H1 (cell line): ENCODE measurements around the gene SLC24A3. TPM values are rescaled to one million over a fixed set of nuclear protein-coding genes. Genes with fewer than 3 reads are reported as not detected.

Experiments used
- BACH1 ChIP-seq: IDR thresholded peaks from 2 replicates; pipeline ENCODE4 v1.6.1; 2012; ENCODE audit warnings: low read length, improper control_type of control experiment
- BRCA1 ChIP-seq: IDR thresholded peaks from 2 replicates; pipeline ENCODE4 v1.6.1; 2012; ENCODE audit warnings: low read depth, low read length, improper control_type of control experiment
- CBX5 ChIP-seq: fragments of 300-800, 300-1000 bp; sonication (generic); IDR thresholded peaks from 2 replicates; pipeline ENCODE4 v1.7.1; 2016; ENCODE audit warnings: antibody characterized with exemption, low read length, low read depth
- CREB1 ChIP-seq: IDR thresholded peaks from 2 replicates; pipeline ENCODE4 v1.6.1; 2012; ENCODE audit warnings: inconsistent platforms
- EGR1 ChIP-seq: IDR thresholded peaks from 2 replicates; pipeline ENCODE4 v1.6.1; 2011; ENCODE audit warnings: low read depth, low read length, borderline replicate concordance
- FOSL1 ChIP-seq: IDR thresholded peaks from 2 replicates; pipeline ENCODE4 v1.6.1; 2011; ENCODE audit warnings: mild to moderate bottlenecking, low read depth, low read length, moderate library complexity; ENCODE audit not compliant: insufficient read depth
- GTF2F1 ChIP-seq: IDR thresholded peaks from 2 replicates; pipeline ENCODE4 v1.6.1; 2012; ENCODE audit warnings: low read depth, low read length, improper control_type of control experiment, borderline replicate concordance
- HDAC2 ChIP-seq, 2 experiments: fragments of 300-600 bp in 1 of 2; sonication (generic) in 1 of 2; IDR thresholded peaks; 2 replicates each; pipeline ENCODE4 v1.6.1; 2011 to 2012; ENCODE audit warnings: low read depth in 2 of 2, low read length in 2 of 2, mild to moderate bottlenecking in 2 of 2, moderate library complexity in 2 of 2, borderline replicate concordance in 1 of 2, inconsistent platforms in 1 of 2
- KDM4A ChIP-seq: IDR thresholded peaks from one replicate; pipeline ENCODE4 v1.7.1; 2012; ENCODE audit warnings: low read depth, mild to moderate bottlenecking, moderate library complexity, low read length, inconsistent platforms; ENCODE audit not compliant: severe bottlenecking
- PHF8 ChIP-seq: fragments of 200-600 bp; sonication (generic); conservative IDR thresholded peaks from 2 replicates; pipeline ENCODE4 v1.7.1; 2012; ENCODE audit warnings: low read depth, mild to moderate bottlenecking, inconsistent platforms, low read length, moderate library complexity
- RAD21 ChIP-seq, 2 experiments: IDR thresholded peaks in 1 of 2; conservative IDR thresholded peaks in 1 of 2; 2 replicates each; pipeline ENCODE4 v1.6.1; 2011; ENCODE audit warnings: low read depth in 2 of 2, low read length in 2 of 2, improper control_type of control experiment in 1 of 2, inconsistent platforms in 1 of 2, mild to moderate bottlenecking in 1 of 2, moderate library complexity in 1 of 2
- SIN3A ChIP-seq, 2 experiments: IDR thresholded peaks in 1 of 2; conservative IDR thresholded peaks in 1 of 2; 2 replicates each; pipeline ENCODE4 v1.6.1; 2011 to 2012; ENCODE audit warnings: low read length in 2 of 2, improper control_type of control experiment in 1 of 2, low read depth in 1 of 2, mild to moderate bottlenecking in 1 of 2
- SP1 ChIP-seq: IDR thresholded peaks from 2 replicates; pipeline ENCODE4 v1.6.1; 2011; ENCODE audit warnings: low read depth, low read length
- TAF1 ChIP-seq: IDR thresholded peaks from 2 replicates; pipeline ENCODE4 v1.6.1; 2011; ENCODE audit warnings: mild to moderate bottlenecking, low read depth, low read length
- ZNF274 ChIP-seq: IDR thresholded peaks from 2 replicates; pipeline ENCODE4 v1.7.0; 2012; ENCODE audit warnings: low read length, borderline replicate concordance; ENCODE audit errors: extremely low read depth
- polyA plus RNA-seq, 7 experiments: library from polyadenylated mRNA; depleted of rRNA in 3 of 7; stranded (reverse) in 5 of 7; unstranded in 2 of 7; fragments of >200 nt in 5 of 7; fragments of 200-250 nt in 2 of 7; gene quantifications; 1 replicate in 5 of 7; 2 replicates in 1 of 7; 4 replicates in 1 of 7; pipeline versions ENCODE4 v1.2.1 to v1.2.3, GENCODE V29; 2011 to 2013; ENCODE audit warnings: missing spikeins in 2 of 7, mixed read lengths in 2 of 7
- total RNA-seq: library from RNA; stranded (reverse); fragmentation: NEBNext Ultra II Directional; extraction: Animal tissue kit (Norgen Biotek cat#: 25700); gene quantifications from 2 replicates; pipeline ENCODE4 v1.2.1, GENCODE V29; 2021
- TF ChIP-seq, protein P1 (sequence below): IDR thresholded peaks from 2 replicates; pipeline ENCODE4 v1.6.1; 2012; ENCODE audit warnings: inconsistent platforms

The SLC24A3 gene
- total and polyA plus RNA-seq, 2 of the 8 experiments (the other 6 are each of a cell fraction or from before 2014, with no cell fraction given), result 4.5 to 6.3 TPM

GRCh38 chr20:19212469-19212815 is at the start of gene SLC24A3 (continued):
- no peak for TF ChIP-seq GTF2F1
- no peak for TF ChIP-seq EGR1
- no peak for TF ChIP-seq BACH1
- TF ChIP-seq KDM4A, result peak; percentile 44
- no peak for TF ChIP-seq FOSL1
- 0 out of 2 replicates have a peak, but pooled peaks have one; percentile 9 for TF ChIP-seq CREB1
- no peak for TF ChIP-seq ZNF274
- 0 out of 2 replicates have a peak, but pooled peaks have one; percentile 14 for TF ChIP-seq TAF1
- no peak for TF ChIP-seq SP1
- no peak for TF ChIP-seq HDAC2 (IDR thresholded peaks at IDR 0.05; ENCODE audit: borderline replicate concordance in 1 of 2, low read depth in 2 of 2, low read length in 2 of 2)
- no peak for TF ChIP-seq PHF8
- TF ChIP-seq, protein P1, sequence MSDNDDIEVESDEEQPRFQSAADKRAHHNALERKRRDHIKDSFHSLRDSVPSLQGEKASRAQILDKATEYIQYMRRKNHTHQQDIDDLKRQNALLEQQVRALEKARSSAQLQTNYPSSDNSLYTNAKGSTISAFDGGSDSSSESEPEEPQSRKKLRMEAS, result 0 out of 2 replicates have a peak, but pooled peaks have one; percentile 2
- no peak for TF ChIP-seq RAD21 (IDR thresholded peaks at IDR 0.05 in 1 of 2, conservative IDR thresholded peaks at IDR 0.05 in 1 of 2; ENCODE audit: low read depth in 2 of 2, low read length in 2 of 2)
- TF ChIP-seq SIN3A (conservative IDR thresholded peaks at IDR 0.05 in 1 of 2, IDR thresholded peaks at IDR 0.05 in 1 of 2; ENCODE audit: low read depth in 1 of 2, low read length in 2 of 2), result no peak
- TF ChIP-seq BRCA1, result no peak
- TF ChIP-seq CBX5, result no peak
